Omental fat pad (tissue), 4 donors: Measurements from ENCODE around the gene FKBP8. TPM values are rescaled to one million over a fixed set of nuclear protein-coding genes. Genes with fewer than 3 reads are reported as not detected.

Source experiments
- ATAC-seq: fragments of 150-250 bp; one replicate; pipeline ENCODE4 v1.9.1; 2016; ENCODE audit warnings: mild to moderate bottlenecking, moderate library complexity; ENCODE audit not compliant: low FRiP score
- DNase-seq: peaks from one replicate; pipeline ENCODE4 v3.0.0-alpha.2; 2019; ENCODE audit warnings: low spot score
- CTCF ChIP-seq, 3 donors: fragments of 450-650 bp; IDR thresholded peaks; one replicate each; pipeline ENCODE4 v1.5.1; 2016 to 2017; ENCODE audit warnings: antibody characterized with exemption in 3 of 3, mild to moderate bottlenecking in 3 of 3, moderate library complexity in 2 of 3
- total RNA-seq, 4 donors: library from RNA; depleted of rRNA; stranded (reverse); fragments of >200 nt; gene quantifications; one replicate each; pipeline ENCODE4 v1.1.0, GENCODE V29; 2016

Gene FKBP8
- total RNA-seq, 4 donors from 2014 or later: 193 to 275 (median 236) TPM

- DNase-seq (peak; percentile 90), ATAC-seq (peak; percentile 97)
- TF ChIP-seq CTCF (IDR thresholded peaks at IDR 0.05): no peak
Observed at GRCh38 chr19:18571564-18572344, 28.4 kb upstream of the FKBP8 start, which contains the start of gene UBA52. Gene UBA52, plus strand, starts transcription at chr19:18571857. Its CDS starts 1,444 bp downstream, at chr19:18573301.

GRCh38 chr19:18568367-18568766 is 25.0 kb upstream of the FKBP8 start:
- TF ChIP-seq CTCF (IDR thresholded peaks at IDR 0.05): no peak
- DNase-seq: no peak
- no peak for ATAC-seq

- TF ChIP-seq CTCF (IDR thresholded peaks at IDR 0.05): no peak
- no peak for DNase-seq
- ATAC-seq: no peak
Observed at GRCh38 chr19:18566953-18567352, 23.6 kb upstream of the FKBP8 start.

GRCh38 chr19:18562086-18562485 is 18.7 kb upstream of the FKBP8 start:
- DNase-seq: no peak
- no peak for TF ChIP-seq CTCF (IDR thresholded peaks at IDR 0.05)
- ATAC-seq: no peak

GRCh38 chr19:18559685-18560084 is 16.3 kb upstream of the FKBP8 start:
- TF ChIP-seq CTCF (IDR thresholded peaks at IDR 0.05): no peak
- ATAC-seq: no peak
- no peak for DNase-seq

- DNase-seq (no peak), ATAC-seq (no peak)
- TF ChIP-seq CTCF (IDR thresholded peaks at IDR 0.05): no peak
Observed at GRCh38 chr19:18558604-18559003, 15.2 kb upstream of the FKBP8 start.

GRCh38 chr19:18558202-18558555 is 14.8 kb upstream of the FKBP8 start:
- no peak for DNase-seq
- peak; percentile 31 for ATAC-seq
- TF ChIP-seq CTCF (IDR thresholded peaks at IDR 0.05): no peak
